Keratinocyte (primary cell): ENCODE data around the gene G3BP1.

Experiments used
- EZH2 ChIP-seq: IDR thresholded peaks from one replicate; pipeline ENCODE4 v1.6.1; 2012; ENCODE audit warnings: inconsistent platforms, mild to moderate bottlenecking, low read length, moderate library complexity
- TF ChIP-seq, protein P1 (sequence below), 3 experiments: IDR thresholded peaks in 1 of 3; conservative IDR thresholded peaks in 1 of 3; optimal IDR thresholded peaks in 1 of 3; 2 replicates in 2 of 3; 3 replicates in 1 of 3; pipeline versions ENCODE3 to v1.5.1; 2011; ENCODE audit warnings: low read length in 3 of 3, mild to moderate bottlenecking in 3 of 3, moderate library complexity in 2 of 3, control low read depth in 1 of 3, inconsistent platforms in 1 of 3; ENCODE audit not compliant: insufficient read depth in 2 of 3; ENCODE audit errors: extremely low read depth in 1 of 3

DNA sequence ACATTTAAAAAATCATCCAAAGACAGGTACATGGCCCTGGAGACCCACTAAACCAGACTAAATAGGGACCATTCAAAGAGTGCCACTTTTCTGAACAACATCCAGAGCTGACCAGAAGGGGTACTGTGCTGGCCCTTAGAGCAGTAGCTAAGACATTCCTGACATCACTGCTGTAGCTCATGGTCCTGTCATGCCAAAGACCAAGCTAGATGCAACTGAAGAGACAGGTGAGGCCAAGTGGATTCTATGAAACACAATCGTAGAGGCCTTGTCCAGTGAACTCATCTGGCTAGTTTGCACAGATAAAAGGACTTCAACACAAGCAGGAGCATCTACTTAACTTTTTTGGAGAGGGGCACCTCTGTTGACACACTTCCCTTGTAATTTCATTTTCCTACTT lies 43.3 kb downstream of the G3BP1 start:
- TF ChIP-seq, protein P1, sequence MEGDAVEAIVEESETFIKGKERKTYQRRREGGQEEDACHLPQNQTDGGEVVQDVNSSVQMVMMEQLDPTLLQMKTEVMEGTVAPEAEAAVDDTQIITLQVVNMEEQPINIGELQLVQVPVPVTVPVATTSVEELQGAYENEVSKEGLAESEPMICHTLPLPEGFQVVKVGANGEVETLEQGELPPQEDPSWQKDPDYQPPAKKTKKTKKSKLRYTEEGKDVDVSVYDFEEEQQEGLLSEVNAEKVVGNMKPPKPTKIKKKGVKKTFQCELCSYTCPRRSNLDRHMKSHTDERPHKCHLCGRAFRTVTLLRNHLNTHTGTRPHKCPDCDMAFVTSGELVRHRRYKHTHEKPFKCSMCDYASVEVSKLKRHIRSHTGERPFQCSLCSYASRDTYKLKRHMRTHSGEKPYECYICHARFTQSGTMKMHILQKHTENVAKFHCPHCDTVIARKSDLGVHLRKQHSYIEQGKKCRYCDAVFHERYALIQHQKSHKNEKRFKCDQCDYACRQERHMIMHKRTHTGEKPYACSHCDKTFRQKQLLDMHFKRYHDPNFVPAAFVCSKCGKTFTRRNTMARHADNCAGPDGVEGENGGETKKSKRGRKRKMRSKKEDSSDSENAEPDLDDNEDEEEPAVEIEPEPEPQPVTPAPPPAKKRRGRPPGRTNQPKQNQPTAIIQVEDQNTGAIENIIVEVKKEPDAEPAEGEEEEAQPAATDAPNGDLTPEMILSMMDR (optimal IDR thresholded peaks at IDR 0.05 in 1 of 3, IDR thresholded peaks at IDR 0.05 in 1 of 3, conservative IDR thresholded peaks at IDR 0.05 in 1 of 3; ENCODE audit: extremely low read depth in 1 of 3, insufficient read depth in 2 of 3, low read length in 3 of 3), result no peak
- no peak for TF ChIP-seq EZH2
